Measurements from ENCODE around the gene GRK5. TPM values are rescaled to one million over a fixed set of nuclear protein-coding genes. Genes with fewer than 3 reads are reported as not detected.
A peak's percentile ranks its signal among the peaks of the same experiment; 100 is the strongest.
"Not testable (repeated sequence)": the region's sequence is repeated elsewhere in the genome, so short reads cannot be mapped to it uniquely, and the experiment has no call there.

Gene GRK5
- total RNA-seq, 6 experiments from 2014 or later, result 5.9 to 11.5 (median 7.9) TPM

- no peak for DNase-seq
- Histone ChIP-seq H3K27me3 (no peaks in the 10 kb centered on the region), H3K9me3 (no peaks in the 10 kb centered on the region), H3K27ac (no peak overlapping the region), H3K4me3 (no peak overlapping the region), H3K36me3 (no peaks in the 10 kb centered on the region), H3K4me1 (peaks cover 0 to 19% (median 5%) of the 10 kb centered on the region in 4 donors)
- TF ChIP-seq, protein P1, sequence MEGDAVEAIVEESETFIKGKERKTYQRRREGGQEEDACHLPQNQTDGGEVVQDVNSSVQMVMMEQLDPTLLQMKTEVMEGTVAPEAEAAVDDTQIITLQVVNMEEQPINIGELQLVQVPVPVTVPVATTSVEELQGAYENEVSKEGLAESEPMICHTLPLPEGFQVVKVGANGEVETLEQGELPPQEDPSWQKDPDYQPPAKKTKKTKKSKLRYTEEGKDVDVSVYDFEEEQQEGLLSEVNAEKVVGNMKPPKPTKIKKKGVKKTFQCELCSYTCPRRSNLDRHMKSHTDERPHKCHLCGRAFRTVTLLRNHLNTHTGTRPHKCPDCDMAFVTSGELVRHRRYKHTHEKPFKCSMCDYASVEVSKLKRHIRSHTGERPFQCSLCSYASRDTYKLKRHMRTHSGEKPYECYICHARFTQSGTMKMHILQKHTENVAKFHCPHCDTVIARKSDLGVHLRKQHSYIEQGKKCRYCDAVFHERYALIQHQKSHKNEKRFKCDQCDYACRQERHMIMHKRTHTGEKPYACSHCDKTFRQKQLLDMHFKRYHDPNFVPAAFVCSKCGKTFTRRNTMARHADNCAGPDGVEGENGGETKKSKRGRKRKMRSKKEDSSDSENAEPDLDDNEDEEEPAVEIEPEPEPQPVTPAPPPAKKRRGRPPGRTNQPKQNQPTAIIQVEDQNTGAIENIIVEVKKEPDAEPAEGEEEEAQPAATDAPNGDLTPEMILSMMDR (IDR thresholded peaks at IDR 0.05), result no peak
- no peak for TF ChIP-seq POLR2A (IDR thresholded peaks at IDR 0.05)
- intact Hi-C loops (cut with DNase I), result no loop called here
- no peak for ATAC-seq
- 92% methylated on average over 4 of the region's 4 CpGs for WGBS (ENCODE audit: insufficient coverage, low coverage, low lambda C conversion rate, missing lambda C conversion rate)
Measured at GRCh38 chr10:119257899-119258419, 50.6 kb downstream of the GRK5 start.

DNA sequence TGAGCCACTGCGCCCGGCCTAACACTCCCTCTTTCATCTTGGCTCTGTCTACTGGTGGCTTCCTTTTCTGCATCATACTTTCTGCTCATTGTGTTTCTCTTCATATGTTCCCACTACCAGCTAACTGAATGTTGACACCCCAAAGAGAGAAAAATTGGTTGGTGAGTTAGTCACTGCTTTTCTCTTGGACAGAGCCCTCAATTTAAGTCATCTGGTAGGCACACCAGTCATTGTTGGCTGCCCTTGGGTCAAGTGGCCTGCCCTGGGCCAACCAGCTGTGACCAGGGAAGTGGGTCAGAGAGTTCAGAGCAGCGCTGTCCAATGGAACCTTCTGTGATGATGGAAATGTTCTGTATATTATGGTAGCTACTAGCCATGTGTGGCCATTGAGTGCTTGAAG is 52.0 kb downstream of the GRK5 start:
- TF ChIP-seq, protein P1 (IDR thresholded peaks at IDR 0.05), result no peak
- TF ChIP-seq POLR2A (IDR thresholded peaks at IDR 0.05), result no peak
- Histone ChIP-seq H3K4me1 (peaks cover 0 to 5% (median 0%) of the 10 kb centered on the region in 4 donors), H3K27ac (no peak overlapping the region), H3K36me3 (no peaks in the 10 kb centered on the region), H3K27me3 (no peaks in the 10 kb centered on the region), H3K4me3 (no peak overlapping the region), H3K9me3 (no peaks in the 10 kb centered on the region)
- no CpG with 5 or more reads among the region's 3 CpGs for WGBS (ENCODE audit: insufficient coverage, low coverage, low lambda C conversion rate, missing lambda C conversion rate)
- no peak for ATAC-seq
- no peak for DNase-seq
- intact Hi-C loops (cut with DNase I), result no loop called here

DNA sequence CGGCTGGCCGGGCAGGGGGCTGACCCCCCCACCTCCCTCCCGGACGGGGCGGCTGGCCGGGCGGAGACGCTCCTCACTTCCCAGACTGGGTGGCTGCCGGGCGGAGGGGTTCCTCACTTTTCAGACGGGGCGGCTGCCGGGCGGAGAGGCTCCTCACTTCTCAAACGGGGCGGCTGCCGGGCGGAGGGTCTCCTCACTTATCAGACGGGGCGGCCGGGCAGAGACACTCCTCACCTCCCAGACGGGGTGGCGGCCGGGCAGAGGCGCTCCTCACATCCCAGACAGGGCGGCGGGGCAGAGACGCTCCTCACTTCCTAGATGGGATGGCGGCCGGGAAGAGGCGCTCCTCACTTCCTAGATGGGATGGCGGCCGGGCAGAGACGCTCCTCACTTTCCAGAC is 53.6 kb downstream of the GRK5 start:
- H3K9me3 ChIP-seq; intact Hi-C loops (cut with DNase I); H3K36me3 ChIP-seq; ATAC-seq; DNase-seq; H3K4me3 ChIP-seq; H3K27ac ChIP-seq; H3K27me3 ChIP-seq; H3K4me1 ChIP-seq: not testable (repeated sequence)
- 79% methylated on average over 3 of the region's 34 CpGs for WGBS (ENCODE audit: insufficient coverage, low coverage, low lambda C conversion rate, missing lambda C conversion rate)

DNA sequence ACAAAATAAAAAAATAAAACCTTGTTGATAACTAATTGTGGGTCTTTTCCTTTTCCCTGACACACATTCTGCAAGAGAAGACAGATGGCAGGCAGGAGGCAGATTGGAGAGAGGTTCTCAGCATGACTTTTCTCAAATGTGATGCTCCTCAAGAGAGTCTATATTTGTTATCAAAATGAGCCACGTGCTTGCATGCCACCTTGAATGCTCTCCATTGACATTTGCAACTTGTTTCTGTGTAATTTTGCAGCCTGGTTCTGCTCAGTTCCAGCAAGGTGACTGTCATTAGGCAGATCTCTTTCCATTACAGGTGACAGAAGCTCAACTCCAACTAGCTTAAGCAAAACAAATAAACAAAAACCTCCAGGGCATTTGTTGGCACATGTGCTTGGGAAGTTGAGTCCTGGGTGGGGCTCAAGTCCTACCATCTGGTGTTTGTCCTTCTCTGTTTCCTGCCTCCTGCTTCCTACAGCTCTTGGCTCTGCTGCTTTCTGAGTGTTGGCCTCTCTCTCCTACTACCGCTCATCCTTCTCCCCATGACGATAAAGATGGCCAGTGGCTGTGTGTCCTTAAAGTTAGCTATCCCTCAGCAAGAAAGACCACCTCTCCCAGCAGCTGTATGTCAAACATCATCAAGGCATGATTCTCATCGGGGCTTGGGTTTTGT is 56.7 kb downstream of the GRK5 start:
- ATAC-seq (peak in 3 of 4 donors; percentile 10 to 30 (median 28)), DNase-seq (no peak)
- no peak overlapping the region for H3K4me3 ChIP-seq
- H3K36me3 ChIP-seq, result no peaks in the 10 kb centered on the region
- H3K4me1 ChIP-seq, result no peaks in the 10 kb centered on the region
- TF ChIP-seq, protein P1 (IDR thresholded peaks at IDR 0.05), result no peak
- TF ChIP-seq POLR2A (IDR thresholded peaks at IDR 0.05), result no peak
- intact Hi-C loops (cut with DNase I), result no loop called here
- WGBS (ENCODE audit: insufficient coverage, low coverage, low lambda C conversion rate, missing lambda C conversion rate), result 63% methylated on average over 4 of the region's 4 CpGs
- H3K9me3 ChIP-seq, result no peaks in the 10 kb centered on the region
- no peaks in the 10 kb centered on the region for H3K27me3 ChIP-seq
- H3K27ac ChIP-seq, result no peak overlapping the region

GRCh38 chr10:119265691-119266090 is 58.3 kb downstream of the GRK5 start:
- intact Hi-C loops (cut with DNase I), result no loop called here
- no peaks in the 10 kb centered on the region for H3K9me3 ChIP-seq
- H3K27me3 ChIP-seq, result no peaks in the 10 kb centered on the region
- no CpG with 5 or more reads among the region's 6 CpGs for WGBS (ENCODE audit: insufficient coverage, low coverage, low lambda C conversion rate, missing lambda C conversion rate)
- no peaks in the 10 kb centered on the region for H3K36me3 ChIP-seq
- H3K27ac ChIP-seq, result no peak overlapping the region
- ATAC-seq, result no peak
- no peak for TF ChIP-seq POLR2A (IDR thresholded peaks at IDR 0.05)
- TF ChIP-seq, protein P1 (IDR thresholded peaks at IDR 0.05), result no peak
- no peak overlapping the region for H3K4me3 ChIP-seq
- peaks cover 0 to 4% (median 2%) of the 10 kb centered on the region in 4 donors for H3K4me1 ChIP-seq
- no peak for DNase-seq

Measured in right lobe of liver (tissue), 6 donors.